Activated CD8-positive, alpha-beta T cell treated with anti-CD3 and anti-CD28 coated beads, Interleukin-2, amount 10 ng/mL, durations not matched to agents 7 days and 5 days (primary cell): ENCODE results near the gene NMRK1. TPM values are rescaled to one million over a fixed set of nuclear protein-coding genes. Genes with fewer than 3 reads are reported as not detected.

Source experiments
- ATAC-seq: fragments of 150-1000 bp; cut with Tn5 transposase; one replicate; pipeline ENCODE4 v1.10.0; 2021; ENCODE audit warnings: moderate library complexity
- CTCF ChIA-PET: fragments of 350-600 bp; sonication (Branson Sonifier 250); formaldehyde crosslinking; loops from one replicate; lab custom pipeline; 2021; ENCODE audit warnings: antibody characterized with exemption; lab: Charles Lee
- POLR2A ChIA-PET: fragments of 350-600 bp; sonication (Branson Sonifier 250); formaldehyde crosslinking; loops from one replicate; lab custom pipeline; 2021; ENCODE audit warnings: antibody characterized with exemption; lab: Charles Lee
- DNase-seq: peaks from one replicate; pipeline ENCODE4 v3.0.0-alpha.2; 2020
- H3K27ac Mint-ChIP-seq: one replicate; pipeline ENCODE4 v1.8.0; 2021; ENCODE audit warnings: mild to moderate bottlenecking, mixed read lengths
- H3K27me3 Mint-ChIP-seq: one replicate; pipeline ENCODE4 v1.8.0; 2021; ENCODE audit warnings: low read depth, mixed read lengths
- H3K36me3 Mint-ChIP-seq: one replicate; pipeline ENCODE4 v1.8.0; 2021; ENCODE audit warnings: low read depth, mixed read lengths
- H3K4me1 Mint-ChIP-seq: one replicate; pipeline ENCODE4 v1.8.0; 2021; ENCODE audit warnings: low read depth, mixed read lengths
- H3K4me3 Mint-ChIP-seq: one replicate; pipeline ENCODE4 v1.8.0; 2021; ENCODE audit warnings: mild to moderate bottlenecking, mixed read lengths
- H3K9me3 Mint-ChIP-seq: one replicate; pipeline ENCODE4 v1.8.0; 2022; ENCODE audit warnings: mixed read lengths; ENCODE audit not compliant: insufficient read depth
- total RNA-seq, 2 experiments: library from RNA; stranded (reverse); gene quantifications; one replicate each; pipeline ENCODE4 v1.2.3, GENCODE V29; 2021

The NMRK1 gene
- total RNA-seq, 2 experiments from 2014 or later, result 26.9 to 28.2 TPM

DNA sequence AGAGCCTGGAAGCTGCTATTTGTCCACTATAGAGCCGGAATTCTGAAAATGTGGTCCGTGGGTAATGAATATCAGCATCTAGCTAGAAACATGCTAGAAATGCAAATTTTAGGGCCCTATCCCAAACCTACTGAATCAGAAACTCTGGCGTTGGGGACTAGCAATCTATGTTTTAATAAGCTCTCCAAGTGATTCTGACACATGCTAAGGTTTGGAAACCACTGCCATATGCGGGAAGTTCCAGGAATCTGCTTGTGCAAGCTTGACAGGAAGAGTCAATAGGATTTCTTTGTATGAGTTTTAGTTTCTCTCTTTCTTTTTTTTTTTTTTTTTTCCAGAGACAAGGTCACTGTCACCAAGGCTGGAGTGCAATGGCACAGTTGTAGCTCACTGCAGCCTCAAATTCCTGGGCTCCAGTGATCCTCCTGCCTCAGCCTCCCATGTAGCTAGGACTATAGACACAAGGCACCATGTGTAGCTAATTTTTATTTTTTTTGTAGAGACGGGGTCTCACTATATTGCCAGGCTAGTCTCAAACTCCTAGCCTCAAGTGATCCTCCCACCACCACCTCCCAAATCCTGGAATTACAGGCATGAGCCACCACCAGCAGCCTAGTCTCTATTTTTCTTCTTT lies 33.5 kb downstream of the NMRK1 start:
- Mint-ChIP-seq H3K27me3 (no peaks in the 10 kb centered on the region), H3K9me3 (no peaks in the 10 kb centered on the region), H3K27ac (no peak overlapping the region), H3K36me3 (peaks cover 3% of the 10 kb centered on the region), H3K4me1 (no peaks in the 10 kb centered on the region), H3K4me3 (no peak overlapping the region)
- no peak for ATAC-seq
- CTCF ChIA-PET, result interaction anchor here (0.9 to 3.0 kb wide), 2 partner anchors 21 to 280 kb away, joined by 3 to 13 read pairs; no protein-coding TSS in a partner anchor
- DNase-seq, result no peak
- POLR2A ChIA-PET, result no interaction called here

- H3K27ac Mint-ChIP-seq, result no peak overlapping the region
- no peaks in the 10 kb centered on the region for H3K27me3 Mint-ChIP-seq
- no peak overlapping the region for H3K4me3 Mint-ChIP-seq
- H3K4me1 Mint-ChIP-seq, result no peaks in the 10 kb centered on the region
- no peaks in the 10 kb centered on the region for H3K36me3 Mint-ChIP-seq
- DNase-seq (no peak), ATAC-seq (no peak)
- ChIA-PET CTCF (interaction anchor here (0.9 to 3.0 kb wide), 2 partner anchors 21 to 279 kb away, joined by 3 to 13 read pairs; no protein-coding TSS in a partner anchor), POLR2A (no interaction called here)
- H3K9me3 Mint-ChIP-seq, result no peaks in the 10 kb centered on the region
These were observed 34.1 kb downstream of the NMRK1 start for GRCh38 chr9:75053869-75054268.

GRCh38 chr9:75051285-75051684 lies 36.7 kb downstream of the NMRK1 start:
- ATAC-seq, result no peak
- Mint-ChIP-seq H3K9me3 (no peaks in the 10 kb centered on the region), H3K36me3 (no peaks in the 10 kb centered on the region), H3K27me3 (no peaks in the 10 kb centered on the region), H3K4me3 (no peak overlapping the region), H3K4me1 (no peaks in the 10 kb centered on the region), H3K27ac (no peak overlapping the region)
- DNase-seq, result no peak
- ChIA-PET POLR2A (no interaction called here), CTCF (interaction anchor here (1.3 kb wide), 1 partner anchor 23 kb away, joined by 5 read pairs; the partner anchor contains the start of gene CARNMT1)

- H3K27ac Mint-ChIP-seq, result no peak overlapping the region
- ATAC-seq, result no peak
- peaks cover 16% of the 10 kb centered on the region for H3K27me3 Mint-ChIP-seq
- H3K9me3 Mint-ChIP-seq, result no peaks in the 10 kb centered on the region
- POLR2A ChIA-PET, result no interaction called here
- no peak for DNase-seq
- H3K36me3 Mint-ChIP-seq, result no peaks in the 10 kb centered on the region
- H3K4me3 Mint-ChIP-seq, result no peak overlapping the region
- H3K4me1 Mint-ChIP-seq, result no peaks in the 10 kb centered on the region
- CTCF ChIA-PET, result interaction anchor here (1.4 to 1.9 kb wide), 3 partner anchors 11 to 273 kb away, joined by 4 to 10 read pairs (median 6); partner anchors contain the start of gene CARNMT1
These were observed 40.4 kb downstream of the NMRK1 start for GRCh38 chr9:75047506-75047905.

DNA sequence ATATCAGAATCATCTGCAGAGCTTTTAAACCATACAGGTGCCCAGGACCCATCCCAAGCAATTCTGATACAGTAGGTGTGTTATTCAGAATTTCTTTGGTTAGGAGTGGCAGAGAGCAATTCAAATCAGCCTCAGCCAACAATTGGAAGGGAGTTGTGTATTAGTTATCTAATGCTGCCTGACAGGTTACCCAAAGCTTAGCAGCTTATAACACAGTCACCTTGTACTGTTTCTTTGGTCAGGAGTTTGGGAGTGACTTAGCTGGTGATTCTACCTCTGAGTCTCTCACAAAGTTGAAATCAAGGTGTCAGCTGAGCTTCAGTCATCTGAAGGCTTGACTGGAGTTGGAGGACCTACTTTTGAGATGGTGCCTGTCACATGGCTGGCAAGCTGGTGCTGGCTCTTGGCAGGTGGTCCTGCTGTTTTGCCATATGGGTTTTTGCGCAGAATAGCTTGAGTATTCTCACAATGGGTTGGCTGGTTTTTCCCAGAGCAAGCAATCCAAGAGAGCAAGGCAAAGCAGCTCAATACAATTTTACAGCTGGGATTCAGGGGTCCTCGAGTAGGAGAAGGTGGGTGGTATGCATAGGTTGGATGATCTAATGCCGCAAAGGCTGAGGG lies 41.1 kb downstream of the NMRK1 start:
- no peaks in the 10 kb centered on the region for H3K36me3 Mint-ChIP-seq
- no peak for ATAC-seq

DNA sequence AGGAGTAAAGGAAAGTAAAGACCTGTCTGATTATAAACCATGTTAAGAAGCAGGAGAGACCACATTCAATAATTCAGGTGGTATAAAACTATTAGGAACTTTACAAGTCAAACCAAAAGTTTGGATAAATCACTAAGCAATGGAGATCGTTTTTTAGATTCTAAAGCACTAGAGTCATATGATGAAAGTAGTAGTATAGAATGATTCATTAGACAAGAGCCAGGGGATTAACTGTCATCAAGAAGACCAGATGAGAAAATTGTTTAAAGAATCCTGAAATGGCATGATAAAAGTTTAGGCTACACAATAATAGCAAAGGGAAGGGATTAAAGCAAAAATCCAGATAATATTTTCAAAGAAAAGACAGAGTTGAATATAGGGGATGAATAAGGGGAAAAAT lies 46.9 kb downstream of the NMRK1 start:
- Mint-ChIP-seq H3K36me3 (no peaks in the 10 kb centered on the region), H3K4me1 (no peaks in the 10 kb centered on the region), H3K9me3 (no peaks in the 10 kb centered on the region), H3K27ac (no peak overlapping the region), H3K4me3 (no peak overlapping the region), H3K27me3 (peaks cover 21% of the 10 kb centered on the region)
- DNase-seq (no peak), ATAC-seq (no peak)
- CTCF ChIA-PET, result interaction anchor here (2.7 kb wide), 1 partner anchor 13 kb away, joined by 10 read pairs; the partner anchor contains the start of gene CARNMT1
- POLR2A ChIA-PET, result no interaction called here

More for the DNA sequence above, 41.1 kb downstream of the NMRK1 start:
- ChIA-PET CTCF (interaction anchor here (1.4 to 1.9 kb wide), 3 partner anchors 11 to 273 kb away, joined by 4 to 10 read pairs (median 6); partner anchors contain the start of gene CARNMT1), POLR2A (no interaction called here)
- peaks cover 16% of the 10 kb centered on the region for H3K27me3 Mint-ChIP-seq
- no peaks in the 10 kb centered on the region for H3K4me1 Mint-ChIP-seq
- no peak overlapping the region for H3K27ac Mint-ChIP-seq
- no peaks in the 10 kb centered on the region for H3K9me3 Mint-ChIP-seq
- H3K4me3 Mint-ChIP-seq, result no peak overlapping the region
- no peak for DNase-seq

GRCh38 chr9:75039801-75040200 lies 48.2 kb downstream of the NMRK1 start:
- ATAC-seq (no peak), DNase-seq (no peak)
- no peaks in the 10 kb centered on the region for H3K9me3 Mint-ChIP-seq
- H3K36me3 Mint-ChIP-seq, result no peaks in the 10 kb centered on the region
- peaks cover 11% of the 10 kb centered on the region for H3K27me3 Mint-ChIP-seq
- ChIA-PET POLR2A (interaction anchor here (0.7 kb wide), 1 partner anchor 48 kb away, joined by 3 read pairs; the partner anchor contains the start of genes NMRK1 and OSTF1), CTCF (interaction anchor here (1.8 to 2.7 kb wide), 2 partner anchors 9 to 11 kb away, joined by 5 to 10 read pairs; partner anchors contain the start of gene CARNMT1)
- no peak overlapping the region for H3K27ac Mint-ChIP-seq
- H3K4me3 Mint-ChIP-seq, result no peak overlapping the region
- no peaks in the 10 kb centered on the region for H3K4me1 Mint-ChIP-seq

DNA sequence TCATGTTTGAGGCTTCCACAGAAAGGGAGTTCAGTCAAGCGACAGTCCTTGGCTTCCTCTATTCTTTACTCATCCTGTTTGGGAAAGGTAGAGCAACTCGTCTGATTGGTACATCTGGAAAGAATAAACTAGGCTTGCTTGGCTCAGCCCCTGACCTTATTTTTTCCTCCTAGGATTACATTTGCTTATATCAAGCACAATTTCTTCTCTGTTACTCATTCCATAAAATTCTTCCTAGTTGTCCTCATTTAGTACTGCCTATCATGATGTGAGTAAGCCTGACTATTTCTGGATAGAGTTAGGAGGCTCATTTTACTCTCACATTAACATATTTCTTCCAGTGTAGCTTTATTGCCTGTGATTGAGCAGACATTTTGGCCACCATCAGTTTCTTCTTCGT lies 48.9 kb downstream of the NMRK1 start:
- H3K36me3 Mint-ChIP-seq, result no peaks in the 10 kb centered on the region
- peaks cover 11% of the 10 kb centered on the region for H3K27me3 Mint-ChIP-seq
- no peak overlapping the region for H3K4me3 Mint-ChIP-seq
- no peaks in the 10 kb centered on the region for H3K9me3 Mint-ChIP-seq
- POLR2A ChIA-PET, result interaction anchor here (0.7 kb wide), 1 partner anchor 49 kb away, joined by 3 read pairs; the partner anchor contains the start of genes NMRK1 and OSTF1
- DNase-seq (no peak), ATAC-seq (no peak)
- no peaks in the 10 kb centered on the region for H3K4me1 Mint-ChIP-seq
- CTCF ChIA-PET, result interaction anchor here (1.8 to 2.7 kb wide), 2 partner anchors 9 to 11 kb away, joined by 5 to 10 read pairs; partner anchors contain the start of gene CARNMT1
- no peak overlapping the region for H3K27ac Mint-ChIP-seq

DNA sequence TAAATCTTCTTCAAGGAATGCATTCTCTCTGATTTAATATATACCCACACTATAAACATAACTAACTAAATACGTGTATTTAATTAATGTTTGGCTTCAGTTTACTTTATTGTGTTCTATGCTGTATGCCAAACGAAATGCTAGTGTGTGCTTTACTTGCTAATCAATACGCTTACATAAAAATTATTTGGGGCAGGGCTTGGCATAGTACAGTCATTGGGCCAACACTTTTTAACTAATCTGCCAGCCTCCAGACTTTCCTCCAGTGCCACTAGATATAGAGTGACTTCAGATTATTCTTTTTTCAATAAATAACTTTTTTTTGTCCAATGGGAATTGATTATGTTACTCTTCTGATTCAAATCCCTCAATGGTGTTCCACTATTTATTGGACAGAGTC lies 51.2 kb downstream of the NMRK1 start:
- ChIA-PET CTCF (no interaction called here), POLR2A (no interaction called here)
- no peak for DNase-seq
- no peak overlapping the region for H3K4me3 Mint-ChIP-seq
- H3K4me1 Mint-ChIP-seq, result no peaks in the 10 kb centered on the region
- H3K27me3 Mint-ChIP-seq, result peaks cover 13% of the 10 kb centered on the region
- no peaks in the 10 kb centered on the region for H3K36me3 Mint-ChIP-seq
- H3K27ac Mint-ChIP-seq, result peak overlapping the region; percentile 3
- H3K9me3 Mint-ChIP-seq, result no peaks in the 10 kb centered on the region
- no peak for ATAC-seq

DNA sequence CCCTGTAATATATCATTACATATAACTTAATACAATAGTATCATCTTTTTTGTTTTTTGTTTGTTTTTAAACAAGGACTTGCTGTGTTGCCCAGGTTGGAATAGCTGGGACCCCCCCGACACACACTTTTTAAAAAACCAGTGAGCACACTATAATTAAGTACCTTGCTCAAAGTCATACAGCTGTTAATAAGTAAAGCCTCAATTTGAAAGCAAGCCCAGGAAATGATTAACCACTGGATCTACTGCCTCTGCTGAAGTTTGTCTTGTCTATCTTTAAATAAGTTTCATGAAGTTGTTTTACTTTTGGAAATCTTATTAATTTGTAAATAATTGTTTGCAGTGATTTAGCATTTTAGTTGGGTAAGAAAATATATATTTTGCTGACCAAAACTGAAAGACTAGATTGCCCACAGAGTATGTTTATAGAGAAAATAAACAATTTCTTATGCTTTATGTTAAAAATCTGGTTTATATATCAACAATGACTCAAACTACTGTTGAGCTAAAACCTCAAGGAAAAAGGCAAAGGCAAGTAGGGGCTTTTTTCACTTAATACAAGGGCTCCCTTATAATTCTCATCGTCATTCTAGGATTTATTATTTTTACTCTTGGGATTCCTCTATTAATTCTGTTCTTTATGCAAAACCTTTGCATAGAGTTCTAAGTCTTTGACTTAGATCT lies 54.0 kb downstream of the NMRK1 start:
- no peak for ATAC-seq
- Mint-ChIP-seq H3K4me3 (no peak overlapping the region), H3K36me3 (no peaks in the 10 kb centered on the region), H3K9me3 (no peaks in the 10 kb centered on the region), H3K27me3 (peaks cover 7% of the 10 kb centered on the region), H3K4me1 (peaks cover 2% of the 10 kb centered on the region), H3K27ac (no peak overlapping the region)
- ChIA-PET CTCF (interaction anchor here (0.9 to 1.6 kb wide), 2 partner anchors 44 to 82 kb away, joined by 3 to 6 read pairs; partner anchors contain the start of gene C9orf40), POLR2A (no interaction called here)
- DNase-seq, result no peak
